ENCODE data around the gene DNAJC24.
"Not testable (repeated sequence)": the region's sequence is repeated elsewhere in the genome, so short reads cannot be mapped to it uniquely, and the experiment has no call there.

Gene DNAJC24

DNA sequence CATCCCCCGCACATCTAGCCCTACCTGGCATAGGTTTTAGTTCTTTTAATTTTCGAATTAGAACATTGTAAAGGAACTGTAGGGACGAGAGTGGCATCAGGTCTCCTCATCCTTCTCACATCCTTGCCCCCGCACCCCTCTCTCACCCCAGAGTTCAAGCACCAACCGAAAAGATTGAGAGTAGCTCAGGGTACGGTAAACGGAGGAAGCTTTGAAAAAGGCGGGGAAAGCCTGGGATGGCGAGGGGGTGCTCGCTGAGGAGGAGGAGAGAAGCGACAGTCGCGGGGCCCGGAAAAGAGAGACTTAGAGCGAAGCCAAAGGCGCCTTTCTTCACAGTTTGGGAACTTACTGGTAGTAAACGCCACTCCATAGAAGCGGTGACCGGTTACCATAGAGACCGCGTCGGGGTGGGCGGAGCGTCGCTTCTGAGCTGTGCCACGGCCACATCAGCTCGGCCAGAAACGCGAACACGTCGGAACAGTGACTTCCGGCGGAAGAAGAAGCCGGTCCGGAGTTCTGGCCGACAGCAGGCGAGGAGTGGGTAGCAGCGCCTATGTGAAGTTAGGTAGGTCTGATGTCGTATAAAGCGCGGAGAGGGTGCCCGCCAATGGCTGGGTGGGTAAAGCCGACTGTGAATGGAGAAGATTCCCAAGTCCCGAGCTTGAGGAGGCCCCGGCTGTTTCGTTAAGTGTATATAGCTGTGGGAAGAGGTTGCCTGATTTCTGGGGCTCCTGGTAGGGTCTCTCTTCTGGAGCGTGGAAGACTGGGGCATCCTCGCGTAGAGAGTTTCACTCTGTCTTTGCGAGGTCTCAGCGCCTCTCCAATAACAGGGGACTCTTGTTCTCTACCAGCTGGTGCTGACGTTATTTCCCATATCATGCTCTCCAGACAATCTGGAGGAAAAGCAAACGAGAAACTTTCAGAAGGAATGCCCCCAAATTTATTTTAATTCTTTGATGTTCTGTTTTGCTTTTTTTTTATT lies at the start of gene DNAJC24, which contains the start of gene DCDC1:
Gene DNAJC24 (plus strand): TSS at position 513 of the 982 bp plus-strand sequence. CDS start 889 bp downstream, outside the sequence.
Gene DCDC1 (minus strand): TSS at position 392 of the 982 bp plus-strand sequence. CDS start 41,459 bp downstream, outside the sequence.
- no peak for TF ChIP-seq CTCF (conservative IDR thresholded peaks at IDR 0.05; ENCODE audit: low read length)
- peak within 1 kb of the TSS; percentile 93 for H3K4me3 ChIP-seq (ENCODE audit: low read length)
- DNase-seq (ENCODE audit: low read depth): peak; percentile 86

- DNase-seq (ENCODE audit: low read depth); H3K4me3 ChIP-seq (ENCODE audit: low read length): not testable (repeated sequence)
Measured at GRCh38 chr11:31321494-31321893, 48.2 kb upstream of the DNAJC24 start.

DNA sequence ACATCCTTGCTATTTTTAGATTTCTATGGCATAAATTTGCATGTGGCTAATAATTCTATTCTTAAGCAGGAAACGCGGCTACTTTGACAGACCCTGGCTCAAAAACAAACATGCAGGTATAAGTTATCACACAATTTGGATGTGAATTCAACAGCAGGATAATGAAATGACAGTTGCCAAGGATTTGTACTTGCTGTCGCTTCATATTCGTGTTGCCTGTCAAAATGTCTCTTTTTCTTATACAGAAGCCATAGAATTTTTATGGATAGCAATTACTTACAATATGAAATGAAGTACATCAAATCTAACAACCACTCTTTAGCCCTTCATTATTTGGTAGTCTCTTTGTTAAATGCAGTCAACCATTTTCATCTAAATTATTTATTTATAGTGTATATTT lies 46.5 kb upstream of the DNAJC24 start:
- DNase-seq (ENCODE audit: low read depth): no peak
- no peak overlapping the region for H3K4me3 ChIP-seq (ENCODE audit: low read length)
- no peak for TF ChIP-seq CTCF (conservative IDR thresholded peaks at IDR 0.05; ENCODE audit: low read length)

DNA sequence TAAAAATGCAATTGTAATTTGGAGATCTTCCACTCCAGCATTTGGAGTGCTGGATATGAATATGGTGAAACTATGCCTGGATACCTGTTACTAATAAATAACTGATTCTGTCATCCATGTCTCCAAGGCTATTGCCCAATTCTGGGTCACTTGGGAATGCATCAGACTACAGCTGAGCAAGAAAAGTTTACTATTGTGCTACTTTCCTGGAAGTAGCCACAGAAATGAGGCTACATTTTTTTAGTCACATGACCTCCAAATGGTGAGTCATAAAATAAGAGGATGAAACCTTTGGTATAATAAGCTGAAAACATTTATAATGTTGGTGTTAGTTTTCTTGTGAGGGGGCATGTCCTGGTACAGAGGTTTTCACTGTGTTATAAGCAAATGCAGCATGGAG lies 44.5 kb upstream of the DNAJC24 start:
- no peak for TF ChIP-seq CTCF (conservative IDR thresholded peaks at IDR 0.05; ENCODE audit: low read length)
- no peak overlapping the region for H3K4me3 ChIP-seq (ENCODE audit: low read length)
- DNase-seq (ENCODE audit: low read depth): peak; percentile 73

DNA sequence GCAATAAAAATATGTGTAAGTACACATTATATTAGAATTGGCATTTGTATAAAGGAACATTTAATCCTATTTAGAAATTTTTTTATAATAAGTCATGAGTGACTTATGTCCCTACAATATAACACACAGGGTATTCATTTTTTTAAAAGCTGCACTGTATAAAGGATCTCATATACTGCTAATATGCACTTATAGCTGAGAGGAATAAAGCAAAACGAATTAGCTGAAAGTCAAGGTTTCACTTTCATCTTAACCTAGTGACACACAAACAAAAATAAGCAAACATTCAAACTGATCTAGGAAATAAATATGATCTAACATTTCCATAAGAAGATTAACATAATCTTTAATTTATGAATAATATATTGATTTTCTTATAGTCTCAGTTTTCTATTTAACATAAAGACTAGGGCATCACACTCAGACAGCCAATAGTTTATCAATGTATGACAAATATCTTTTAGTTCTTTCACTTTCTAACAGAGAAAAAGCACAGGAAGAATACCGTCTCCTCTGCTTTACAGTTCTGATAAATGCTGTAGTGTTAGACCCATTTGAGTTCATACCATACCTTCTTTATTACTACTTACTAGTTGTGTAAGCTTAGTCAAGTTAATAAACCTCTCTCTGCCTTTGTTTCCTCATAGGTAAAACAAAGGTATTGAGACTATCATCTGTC lies 43.1 kb upstream of the DNAJC24 start:
- no peak overlapping the region for H3K4me3 ChIP-seq (ENCODE audit: low read length)
- no peak for DNase-seq (ENCODE audit: low read depth)
- TF ChIP-seq CTCF (conservative IDR thresholded peaks at IDR 0.05; ENCODE audit: low read length): no peak

- no peak for DNase-seq (ENCODE audit: low read depth)
- no peak overlapping the region for H3K4me3 ChIP-seq (ENCODE audit: low read length)
- no peak for TF ChIP-seq CTCF (conservative IDR thresholded peaks at IDR 0.05; ENCODE audit: low read length)
Measured at GRCh38 chr11:31327417-31327816, 42.2 kb upstream of the DNAJC24 start.

GRCh38 chr11:31328697-31329096 lies 41.0 kb upstream of the DNAJC24 start:
- H3K4me3 ChIP-seq (ENCODE audit: low read length): no peak overlapping the region
- no peak for TF ChIP-seq CTCF (conservative IDR thresholded peaks at IDR 0.05; ENCODE audit: low read length)
- DNase-seq (ENCODE audit: low read depth): no peak
